ENCODE results near the gene IFI27.

IFI27 gene

DNA sequence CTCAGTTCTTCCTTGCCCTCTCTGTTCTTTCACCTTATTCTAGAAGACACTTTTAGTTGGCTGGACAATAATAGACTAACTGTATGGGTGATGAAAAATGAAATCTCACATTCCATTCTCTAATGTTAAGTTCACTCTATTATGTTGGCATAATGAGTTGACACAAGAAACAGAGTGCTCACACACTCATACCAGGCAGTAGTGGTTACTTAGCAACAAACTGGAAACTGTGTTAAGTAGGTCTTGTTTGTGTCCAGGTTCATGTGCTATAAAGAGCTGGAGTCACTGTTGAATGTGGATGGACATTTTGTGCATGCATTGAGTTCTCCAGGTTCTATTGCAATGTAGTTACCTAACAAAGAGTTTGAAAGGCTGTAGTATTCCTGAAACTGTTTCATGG lies 46.7 kb downstream of the IFI27 start:
- Histone ChIP-seq H3K9me3 (ENCODE audit: insufficient read depth, low read length) (peaks cover 9% of the 10 kb centered on the region; the same call in 1 of the 2 replicates), H3K4me1 (ENCODE audit: insufficient read depth, insufficient read length) (no peaks in the 10 kb centered on the region), H3K9ac (ENCODE audit: insufficient read length, low read depth) (no peak overlapping the region), H3K4me3 (ENCODE audit: insufficient read length, low read depth) (no peak overlapping the region), H3K36me3 (ENCODE audit: insufficient read depth, insufficient read length, low read length) (no peaks in the 10 kb centered on the region), H3K27me3 (ENCODE audit: insufficient read depth, insufficient read length) (no peaks in the 10 kb centered on the region)
- DNase-seq (ENCODE audit: low read depth, low spot score) = no peak
- no peak for TF ChIP-seq ZNF274 (IDR thresholded peaks at IDR 0.05; ENCODE audit: low read depth, low read length)
- TF ChIP-seq SUZ12 (IDR thresholded peaks at IDR 0.05; ENCODE audit: extremely low read depth, insufficient read depth, insufficient read length) = no peak

DNA sequence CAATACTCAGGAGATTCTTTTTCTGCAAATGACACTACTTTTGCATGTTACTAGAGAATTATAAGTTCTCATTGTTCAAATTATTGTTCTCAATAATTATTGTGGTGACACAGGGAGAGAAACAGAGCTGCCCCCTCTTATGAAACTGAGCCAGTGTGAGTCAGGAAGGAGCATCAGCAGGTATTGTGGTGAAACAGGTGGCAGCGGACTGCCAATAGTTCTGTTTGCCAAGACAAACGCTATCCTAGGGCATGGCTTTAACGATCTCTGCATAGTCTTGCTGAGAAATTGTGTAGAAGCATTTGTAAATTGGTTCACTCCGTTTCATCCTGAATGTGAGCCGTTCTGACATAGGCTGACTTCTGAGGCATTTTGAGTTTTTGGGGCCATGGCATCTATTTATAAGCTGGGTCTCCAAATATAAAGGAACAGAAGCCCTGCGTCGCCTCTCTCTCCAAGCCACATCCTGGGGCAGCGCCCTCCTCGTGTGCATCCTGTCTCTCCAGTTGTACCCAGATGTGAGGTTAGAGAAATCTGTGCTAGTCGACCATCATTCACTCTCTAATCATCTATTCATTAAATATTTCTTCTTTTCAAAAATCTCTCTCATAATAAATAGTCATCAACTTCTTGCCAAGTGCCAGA lies 47.8 kb downstream of the IFI27 start:
- TF ChIP-seq ZNF274 (IDR thresholded peaks at IDR 0.05; ENCODE audit: low read depth, low read length) (no peak), YY1 (IDR thresholded peaks at IDR 0.05; ENCODE audit: insufficient read depth, insufficient read length) (no peak), SUZ12 (IDR thresholded peaks at IDR 0.05; ENCODE audit: extremely low read depth, insufficient read depth, insufficient read length) (no peak)
- no peaks in the 10 kb centered on the region for H3K4me1 ChIP-seq (ENCODE audit: insufficient read depth, insufficient read length)
- no peak for DNase-seq (ENCODE audit: low read depth, low spot score)
- no peak overlapping the region for H3K9ac ChIP-seq (ENCODE audit: insufficient read length, low read depth)
- H3K36me3 ChIP-seq (ENCODE audit: insufficient read depth, insufficient read length, low read length) = no peaks in the 10 kb centered on the region
- peaks cover 9% of the 10 kb centered on the region; the same call in 1 of the 2 replicates for H3K9me3 ChIP-seq (ENCODE audit: insufficient read depth, low read length)
- H3K27me3 ChIP-seq (ENCODE audit: insufficient read depth, insufficient read length) = no peaks in the 10 kb centered on the region
- H3K4me3 ChIP-seq (ENCODE audit: insufficient read length, low read depth) = no peak overlapping the region

DNA sequence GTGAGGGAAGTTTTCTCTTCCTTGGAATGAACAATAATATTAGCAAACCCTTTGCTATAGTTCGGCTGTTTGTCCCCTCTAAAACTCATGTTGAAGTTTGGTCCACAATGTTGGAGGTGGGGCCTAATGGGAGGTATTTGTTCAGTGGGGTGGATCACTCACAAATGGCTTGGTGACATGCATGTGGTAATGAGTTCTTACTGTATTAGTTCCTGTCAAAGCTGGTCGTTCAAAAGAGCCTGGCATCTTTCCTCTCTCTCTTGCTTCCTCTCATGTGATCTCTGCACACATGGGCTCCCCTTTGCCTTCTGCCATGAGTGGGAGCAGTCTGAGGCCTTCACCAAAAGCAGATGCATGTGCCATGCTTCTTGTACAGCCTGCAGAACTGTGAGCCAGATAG lies 50.5 kb downstream of the IFI27 start:
- no peak overlapping the region for H3K9ac ChIP-seq (ENCODE audit: insufficient read length, low read depth)
- no peak for TF ChIP-seq SUZ12 (IDR thresholded peaks at IDR 0.05; ENCODE audit: extremely low read depth, insufficient read depth, insufficient read length)
- TF ChIP-seq YY1 (IDR thresholded peaks at IDR 0.05; ENCODE audit: insufficient read depth, insufficient read length) = no peak
- TF ChIP-seq ZNF274 (IDR thresholded peaks at IDR 0.05; ENCODE audit: low read depth, low read length) = no peak
- H3K4me3 ChIP-seq (ENCODE audit: insufficient read length, low read depth) = no peak overlapping the region
- H3K36me3 ChIP-seq (ENCODE audit: insufficient read depth, insufficient read length, low read length) = no peaks in the 10 kb centered on the region
- DNase-seq (ENCODE audit: low read depth, low spot score) = no peak
- H3K9me3 ChIP-seq (ENCODE audit: insufficient read depth, low read length) = no peaks in the 10 kb centered on the region
- H3K27me3 ChIP-seq (ENCODE audit: insufficient read depth, insufficient read length) = peaks cover 12% of the 10 kb centered on the region
- H3K4me1 ChIP-seq (ENCODE audit: insufficient read depth, insufficient read length) = peaks cover 10% of the 10 kb centered on the region

DNA sequence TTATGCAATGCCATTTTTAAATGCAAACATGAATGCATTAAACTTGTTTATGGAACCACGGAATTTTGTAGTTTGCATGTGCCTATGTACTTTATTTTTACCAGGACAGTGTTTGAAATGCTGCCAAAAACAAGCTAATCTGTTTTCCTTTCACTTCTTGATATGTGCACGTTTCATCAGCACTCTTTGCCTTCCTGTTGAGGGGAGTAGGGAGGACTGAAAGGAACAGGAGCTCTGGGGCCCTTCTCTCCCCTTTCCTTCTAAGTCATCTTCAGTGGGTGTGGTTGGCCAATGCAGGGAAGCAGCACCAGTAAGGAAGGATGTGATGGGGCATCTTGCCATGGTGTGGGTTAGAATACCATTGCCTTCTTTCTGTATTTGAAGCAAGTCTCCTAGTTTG lies 51.4 kb downstream of the IFI27 start:
- Histone ChIP-seq H3K36me3 (ENCODE audit: insufficient read depth, insufficient read length, low read length) (no peaks in the 10 kb centered on the region), H3K27me3 (ENCODE audit: insufficient read depth, insufficient read length) (peaks cover 12% of the 10 kb centered on the region), H3K9ac (ENCODE audit: insufficient read length, low read depth) (no peak overlapping the region), H3K9me3 (ENCODE audit: insufficient read depth, low read length) (no peaks in the 10 kb centered on the region), H3K4me3 (ENCODE audit: insufficient read length, low read depth) (no peak overlapping the region), H3K4me1 (ENCODE audit: insufficient read depth, insufficient read length) (peaks cover 10% of the 10 kb centered on the region)
- no peak for DNase-seq (ENCODE audit: low read depth, low spot score)
- no peak for TF ChIP-seq ZNF274 (IDR thresholded peaks at IDR 0.05; ENCODE audit: low read depth, low read length)
- TF ChIP-seq YY1 (IDR thresholded peaks at IDR 0.05; ENCODE audit: insufficient read depth, insufficient read length) = no peak
- TF ChIP-seq SUZ12 (IDR thresholded peaks at IDR 0.05; ENCODE audit: extremely low read depth, insufficient read depth, insufficient read length) = no peak

DNA sequence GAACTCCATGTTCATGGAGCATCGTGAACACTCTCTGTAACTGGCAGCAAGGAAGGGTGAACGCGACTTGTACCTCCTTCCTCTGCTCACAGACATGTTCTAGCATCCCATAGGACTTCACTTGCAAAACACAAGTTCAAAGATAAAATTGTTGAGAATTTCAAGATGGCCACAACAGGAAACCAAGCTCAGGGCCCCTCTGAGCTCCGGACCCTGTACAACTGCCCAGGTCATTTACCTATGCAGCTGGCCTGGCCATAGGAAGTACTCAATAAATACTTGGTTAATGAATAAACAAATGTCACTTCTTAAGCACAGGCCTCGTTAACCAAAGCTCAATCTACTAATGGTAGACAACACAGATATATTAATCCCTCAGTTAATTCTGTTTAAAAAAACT lies 51.9 kb downstream of the IFI27 start:
- Histone ChIP-seq H3K9me3 (ENCODE audit: insufficient read depth, low read length) (no peaks in the 10 kb centered on the region), H3K4me1 (ENCODE audit: insufficient read depth, insufficient read length) (peaks cover 10% of the 10 kb centered on the region)
- TF ChIP-seq YY1 (IDR thresholded peaks at IDR 0.05; ENCODE audit: insufficient read depth, insufficient read length) (no peak), ZNF274 (IDR thresholded peaks at IDR 0.05; ENCODE audit: low read depth, low read length) (no peak), SUZ12 (IDR thresholded peaks at IDR 0.05; ENCODE audit: extremely low read depth, insufficient read depth, insufficient read length) (no peak)

DNA sequence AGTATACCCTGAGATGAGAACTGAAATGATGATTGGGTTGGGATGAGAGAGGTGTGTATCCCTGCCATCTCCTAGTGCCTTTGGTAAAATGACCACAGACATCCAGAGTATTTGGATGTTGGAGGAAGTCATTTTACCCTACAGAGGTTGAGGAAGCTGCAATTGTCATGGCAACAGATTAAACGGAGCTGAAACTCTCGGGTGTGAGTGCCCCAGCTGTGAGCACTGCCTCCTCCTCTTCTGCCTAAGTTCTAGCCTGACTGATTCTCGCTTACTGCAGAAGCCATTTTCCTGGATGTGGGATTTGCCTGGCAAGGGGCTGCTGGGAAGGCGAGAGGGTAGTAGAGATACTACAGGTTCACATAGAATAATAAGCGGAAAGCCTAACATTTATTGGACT lies 53.3 kb downstream of the IFI27 start:
- no peak for TF ChIP-seq YY1 (IDR thresholded peaks at IDR 0.05; ENCODE audit: insufficient read depth, insufficient read length)
- TF ChIP-seq SUZ12 (IDR thresholded peaks at IDR 0.05; ENCODE audit: extremely low read depth, insufficient read depth, insufficient read length) = no peak
- TF ChIP-seq ZNF274 (IDR thresholded peaks at IDR 0.05; ENCODE audit: low read depth, low read length) = no peak
- Histone ChIP-seq H3K27me3 (ENCODE audit: insufficient read depth, insufficient read length) (peaks cover 12% of the 10 kb centered on the region), H3K9ac (ENCODE audit: insufficient read length, low read depth) (no peak overlapping the region), H3K4me3 (ENCODE audit: insufficient read length, low read depth) (no peak overlapping the region), H3K9me3 (ENCODE audit: insufficient read depth, low read length) (peaks cover 2% of the 10 kb centered on the region; the same call in 1 of the 2 replicates), H3K36me3 (ENCODE audit: insufficient read depth, insufficient read length, low read length) (no peaks in the 10 kb centered on the region), H3K4me1 (ENCODE audit: insufficient read depth, insufficient read length) (peaks cover 10% of the 10 kb centered on the region)
- DNase-seq (ENCODE audit: low read depth, low spot score) = no peak

More for the DNA sequence above, 51.9 kb downstream of the IFI27 start:
- DNase-seq (ENCODE audit: low read depth, low spot score) = no peak
- Histone ChIP-seq H3K9ac (ENCODE audit: insufficient read length, low read depth) (no peak overlapping the region), H3K4me3 (ENCODE audit: insufficient read length, low read depth) (no peak overlapping the region), H3K36me3 (ENCODE audit: insufficient read depth, insufficient read length, low read length) (no peaks in the 10 kb centered on the region), H3K27me3 (ENCODE audit: insufficient read depth, insufficient read length) (peaks cover 12% of the 10 kb centered on the region)

DNA sequence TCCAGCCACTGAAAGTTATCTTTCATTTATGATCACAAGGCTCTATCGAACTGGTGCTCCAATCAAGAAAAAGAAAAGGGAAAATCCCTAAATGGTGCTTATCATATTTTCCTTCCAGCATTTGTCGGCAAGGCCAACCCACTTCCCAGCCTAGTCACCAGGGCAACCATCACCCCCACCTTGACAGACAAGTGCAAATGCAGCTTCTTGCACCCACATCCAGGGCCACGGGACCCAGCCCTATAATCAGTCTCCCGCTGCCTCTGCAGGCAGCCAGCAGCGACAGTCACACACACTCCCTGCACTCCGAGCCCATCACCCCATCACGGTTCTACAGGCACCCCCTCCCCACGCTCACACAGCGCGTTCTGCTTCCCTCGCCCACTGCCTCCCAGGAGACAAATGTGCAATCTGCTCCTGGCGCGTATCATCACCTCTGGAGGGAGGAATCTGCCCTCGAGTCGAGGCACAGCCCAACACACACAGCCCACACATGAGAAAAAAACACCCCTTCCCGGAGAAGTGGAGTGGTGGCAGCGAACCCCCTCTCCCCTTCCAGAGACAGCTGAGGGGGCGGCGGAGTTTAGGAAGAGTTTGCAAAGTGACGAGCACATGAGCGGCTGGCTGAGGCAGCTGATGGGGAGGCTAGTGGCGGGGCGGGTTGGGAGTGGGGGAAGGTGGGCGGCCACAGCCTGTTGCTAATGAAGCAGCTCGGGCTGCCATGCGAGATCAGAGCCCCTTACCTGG lies 54.3 kb downstream of the IFI27 start:
- TF ChIP-seq YY1 (IDR thresholded peaks at IDR 0.05; ENCODE audit: insufficient read depth, insufficient read length) (no peak), SUZ12 (IDR thresholded peaks at IDR 0.05; ENCODE audit: extremely low read depth, insufficient read depth, insufficient read length) (no peak), ZNF274 (IDR thresholded peaks at IDR 0.05; ENCODE audit: low read depth, low read length) (no peak)
- no peaks in the 10 kb centered on the region for H3K36me3 ChIP-seq (ENCODE audit: insufficient read depth, insufficient read length, low read length)
- H3K9me3 ChIP-seq (ENCODE audit: insufficient read depth, low read length) = peaks cover 5% of the 10 kb centered on the region; the same call in 1 of the 2 replicates
- H3K9ac ChIP-seq (ENCODE audit: insufficient read length, low read depth) = peak overlapping the region; percentile 38
- H3K4me1 ChIP-seq (ENCODE audit: insufficient read depth, insufficient read length) = peaks cover 10% of the 10 kb centered on the region
- H3K4me3 ChIP-seq (ENCODE audit: insufficient read length, low read depth) = no peak overlapping the region
- no peak for DNase-seq (ENCODE audit: low read depth, low spot score)
- H3K27me3 ChIP-seq (ENCODE audit: insufficient read depth, insufficient read length) = peaks cover 12% of the 10 kb centered on the region
